Retinal pigment epithelial cell (primary cell): ENCODE data around the gene TARM1.

Experiments used
- DNase-seq: peaks from one replicate; pipeline ENCODE4 v3.0.0-alpha.2; 2010; ENCODE audit warnings: low read depth
- H3K4me3 ChIP-seq: 2 replicates; pipeline ENCODE4 v1.5.1; 2011; ENCODE audit warnings: mild to moderate bottlenecking, low read length, control low read depth, moderate library complexity
- TF ChIP-seq, protein P1 (sequence below): conservative IDR thresholded peaks from 2 replicates; pipeline ENCODE4 v1.5.1; 2011; ENCODE audit warnings: low read depth, low read length, control low read depth, inconsistent platforms

TARM1 gene

DNA sequence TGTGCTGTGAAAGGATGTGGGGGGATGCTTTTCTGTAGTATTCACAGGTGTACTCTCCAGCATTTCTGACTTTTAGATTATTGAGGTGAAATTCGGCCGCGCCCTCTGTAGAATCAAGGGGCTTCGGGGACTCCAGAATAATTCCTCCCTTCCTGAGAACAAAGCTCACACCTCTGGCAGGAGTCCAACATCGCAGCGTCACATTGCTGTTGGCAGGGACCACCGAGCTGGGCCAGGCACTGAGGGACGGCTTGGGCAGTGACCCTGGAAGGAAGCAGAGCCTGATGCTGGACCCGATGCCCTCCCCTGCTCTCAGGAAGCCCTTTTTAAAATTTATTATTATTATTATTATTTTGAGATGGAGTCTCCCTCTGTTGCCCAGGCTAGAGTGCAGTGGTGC lies 6.3 kb downstream of the TARM1 start:
- DNase-seq: no peak
- no peak overlapping the region for H3K4me3 ChIP-seq
- TF ChIP-seq, protein P1, sequence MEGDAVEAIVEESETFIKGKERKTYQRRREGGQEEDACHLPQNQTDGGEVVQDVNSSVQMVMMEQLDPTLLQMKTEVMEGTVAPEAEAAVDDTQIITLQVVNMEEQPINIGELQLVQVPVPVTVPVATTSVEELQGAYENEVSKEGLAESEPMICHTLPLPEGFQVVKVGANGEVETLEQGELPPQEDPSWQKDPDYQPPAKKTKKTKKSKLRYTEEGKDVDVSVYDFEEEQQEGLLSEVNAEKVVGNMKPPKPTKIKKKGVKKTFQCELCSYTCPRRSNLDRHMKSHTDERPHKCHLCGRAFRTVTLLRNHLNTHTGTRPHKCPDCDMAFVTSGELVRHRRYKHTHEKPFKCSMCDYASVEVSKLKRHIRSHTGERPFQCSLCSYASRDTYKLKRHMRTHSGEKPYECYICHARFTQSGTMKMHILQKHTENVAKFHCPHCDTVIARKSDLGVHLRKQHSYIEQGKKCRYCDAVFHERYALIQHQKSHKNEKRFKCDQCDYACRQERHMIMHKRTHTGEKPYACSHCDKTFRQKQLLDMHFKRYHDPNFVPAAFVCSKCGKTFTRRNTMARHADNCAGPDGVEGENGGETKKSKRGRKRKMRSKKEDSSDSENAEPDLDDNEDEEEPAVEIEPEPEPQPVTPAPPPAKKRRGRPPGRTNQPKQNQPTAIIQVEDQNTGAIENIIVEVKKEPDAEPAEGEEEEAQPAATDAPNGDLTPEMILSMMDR: no peak

DNA sequence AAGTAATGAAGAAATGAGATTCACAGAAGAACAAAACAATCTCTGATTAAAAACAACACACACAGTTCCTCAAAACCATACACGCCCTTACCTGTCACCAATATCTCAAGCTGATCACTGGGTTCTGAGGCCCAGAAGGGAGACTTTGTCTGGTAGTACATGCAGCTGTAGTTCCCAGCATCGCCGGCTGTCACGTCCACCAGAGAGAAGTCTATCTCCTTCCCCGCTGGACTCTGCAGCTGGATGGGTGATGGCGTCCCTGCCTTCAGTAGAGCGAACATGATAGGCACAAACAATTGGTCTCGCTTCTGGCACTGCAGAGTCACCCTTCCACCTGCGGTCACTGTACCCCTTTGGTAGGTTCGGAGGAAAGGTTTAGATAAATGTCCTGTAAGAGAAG lies 7.3 kb downstream of the TARM1 start:
- no peak overlapping the region for H3K4me3 ChIP-seq
- TF ChIP-seq, protein P1: no peak
- no peak for DNase-seq

GRCh38 chr19:54069470-54069869 lies 11.7 kb downstream of the TARM1 start:
- TF ChIP-seq, protein P1: no peak
- H3K4me3 ChIP-seq: no peak overlapping the region
- no peak for DNase-seq

DNA sequence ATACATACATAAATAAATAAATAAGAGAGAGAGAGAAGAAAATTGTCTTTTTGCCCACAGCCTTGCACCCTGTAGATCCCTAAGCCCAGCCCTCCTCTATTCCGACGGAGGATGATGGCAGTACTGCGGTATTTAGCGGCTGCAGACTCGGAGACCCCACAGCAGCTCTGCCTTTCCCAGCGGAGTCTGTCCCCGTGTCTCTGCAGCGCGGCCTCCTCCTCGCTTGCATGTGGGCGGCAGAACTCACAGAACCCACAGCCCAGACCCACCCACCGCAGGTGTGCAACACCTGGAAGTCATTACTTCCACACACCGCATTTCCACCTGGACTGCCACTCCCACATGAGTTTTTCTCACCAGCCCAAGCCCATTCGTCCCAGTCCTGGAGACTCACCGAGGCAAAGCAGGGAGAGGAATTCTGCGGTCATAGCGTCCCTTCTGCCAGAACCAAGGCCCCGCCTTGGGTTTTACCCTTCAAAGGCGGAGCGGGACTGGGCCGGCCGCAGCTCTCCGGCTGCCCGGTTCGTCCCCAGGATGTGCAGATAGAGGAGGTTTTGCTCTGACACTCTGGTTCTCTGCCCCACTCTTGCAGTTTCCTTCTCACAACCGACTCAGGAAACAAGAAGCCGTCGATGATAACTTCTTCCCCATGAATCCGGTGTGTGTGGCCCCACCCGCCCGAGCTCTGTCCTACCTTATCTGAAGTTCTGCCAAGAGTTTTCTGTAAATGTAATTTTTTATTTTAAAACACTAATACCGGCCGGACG lies 17.6 kb downstream of the TARM1 start, which contains the start of gene VSTM1:
TSS of gene VSTM1 (minus strand) at position 548 of the 767 bp plus-strand sequence. CDS start at position 428, 120 bp downstream.
- no peak within 1 kb of the TSS for H3K4me3 ChIP-seq
- TF ChIP-seq, protein P1: no peak
- DNase-seq: no peak

- no peak for DNase-seq
- TF ChIP-seq, protein P1: no peak
- H3K4me3 ChIP-seq: no peak overlapping the region
These were observed 18.5 kb downstream of the TARM1 start for GRCh38 chr19:54062643-54063042.

DNA sequence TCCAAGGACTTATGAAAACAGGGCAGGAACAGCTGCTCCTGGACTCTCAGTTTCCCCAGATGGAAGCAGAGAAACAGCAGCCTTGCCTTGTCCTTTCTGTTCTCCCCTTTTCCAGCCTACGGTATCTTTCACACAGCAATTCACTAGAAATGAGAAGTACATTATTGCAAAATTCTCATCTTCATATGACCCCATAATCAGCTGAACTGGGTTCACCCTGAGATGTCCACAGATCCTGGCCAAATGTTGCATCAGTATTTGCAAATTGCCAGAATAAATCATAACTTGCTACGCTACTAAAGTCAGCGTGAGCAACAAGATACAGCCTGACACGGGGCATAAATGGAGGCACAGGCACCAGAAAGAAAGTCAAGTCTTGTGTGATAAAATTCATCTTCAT lies 33.5 kb downstream of the TARM1 start:
- TF ChIP-seq, protein P1: no peak
- no peak for DNase-seq

GRCh38 chr19:54045771-54046170 lies 35.4 kb downstream of the TARM1 start:
- DNase-seq: no peak
- TF ChIP-seq, protein P1: no peak

More for the DNA sequence above, 33.5 kb downstream of the TARM1 start:
- no peak overlapping the region for H3K4me3 ChIP-seq

More at GRCh38 chr19:54045771-54046170, 35.4 kb downstream of the TARM1 start:
- H3K4me3 ChIP-seq: no peak overlapping the region
